ENCODE results near the gene C11orf52. TPM values are rescaled to one million over a fixed set of nuclear protein-coding genes. Genes with fewer than 3 reads are reported as not detected.

The C11orf52 gene
- total and polyA plus RNA-seq, 2 of the 4 experiments (the other 2 are of a cell fraction): 0.90 to 1.1 TPM

- no peak for TF ChIP-seq MAZ (IDR thresholded peaks at IDR 0.05; ENCODE audit: borderline replicate concordance, low read depth, low read length)
These were observed 31.1 kb downstream of the C11orf52 start (continued) for GRCh38 chr11:111949519-111950426.

- Histone ChIP-seq H2AFZ (replicated peaks; ENCODE audit: low read length, poor library complexity) (no peak overlapping the region), H3K9me1 (ENCODE audit: insufficient read depth, low read length) (0 out of 2 replicates have a peak, but pooled peaks cover 2% of the 10 kb centered on the region), H2BK5ac (ENCODE audit: low read depth, low read length, poor library complexity, severe bottlenecking) (no peak overlapping the region), H3K18ac (ENCODE audit: low read depth, low read length) (no peak overlapping the region), H2BK20ac (ENCODE audit: low read depth, low read length) (no peak overlapping the region), H3K27ac (ENCODE audit: insufficient read depth, low read length) (no peak overlapping the region), H3K14ac (replicated peaks; ENCODE audit: low read depth, low read length) (no peak overlapping the region), H3K23ac (ENCODE audit: low read depth, low read length) (no peak overlapping the region), H2BK120ac (ENCODE audit: low read depth, low read length) (no peak overlapping the region), H3K27me3 (ENCODE audit: control insufficient read depth, insufficient read depth, low read length) (no peaks in the 10 kb centered on the region), H4K5ac (ENCODE audit: low read depth, low read length) (no peak overlapping the region), H2BK15ac (ENCODE audit: low read depth, low read length) (no peak overlapping the region), H4K91ac (ENCODE audit: insufficient read depth, low read depth, low read length) (no peak overlapping the region), H3K4me3 (ENCODE audit: insufficient read depth, low read depth, low read length) (no peak overlapping the region), H3K36me3 (ENCODE audit: control insufficient read depth, insufficient read depth, low read length) (no peaks in the 10 kb centered on the region), H3K56ac (ENCODE audit: extremely low read depth, insufficient read depth, low read length) (no peak overlapping the region), H3K9ac (ENCODE audit: low read depth, low read length) (no peak overlapping the region), H3K4ac (ENCODE audit: low read depth, low read length) (no peak overlapping the region), H3K4me1 (ENCODE audit: control insufficient read depth, insufficient read depth, low read length) (no peaks in the 10 kb centered on the region), H4K8ac (ENCODE audit: low read depth in 2 of 2, low read length in 2 of 2) (no peak overlapping the region), H3K9me3 (ENCODE audit: control insufficient read depth, insufficient read depth, low read length) (no peaks in the 10 kb centered on the region), H3K4me2 (ENCODE audit: low read depth, low read length) (no peak overlapping the region), H3K79me1 (ENCODE audit: low read depth in 1 of 2, low read length in 2 of 2) (peaks cover 0 to 2% of the 10 kb centered on the region in 2 experiments; a peak in 2 of 4 replicates), H2AK5ac (ENCODE audit: low read depth, low read length) (no peak overlapping the region), H4K20me1 (ENCODE audit: insufficient read depth, low read length) (no peaks in the 10 kb centered on the region), H2AK9ac (replicated peaks; ENCODE audit: low read depth, low read length, poor library complexity) (no peak overlapping the region)
- intact Hi-C loops (cut with micrococcal nuclease) (no loop called here), in situ Hi-C loops (cut with MboI; ENCODE audit: low sequenced_read_pairs) (no loop called here), dilution Hi-C loops (cut with HindIII; ENCODE audit: low sequenced_read_pairs, unreplicated experiment) (no loop called here)
- ChIA-PET CTCF (no interaction called here), POLR2A (ENCODE audit: unreplicated experiment) (no interaction called here)
- no peak for TF ChIP-seq MXI1 (IDR thresholded peaks at IDR 0.05; ENCODE audit: borderline replicate concordance, low read depth, low read length)
- no peak for TF ChIP-seq MAZ (IDR thresholded peaks at IDR 0.05; ENCODE audit: borderline replicate concordance, low read depth, low read length)
- ATAC-seq (ENCODE audit: low read depth) (no peak), DNase-seq (no peak)
- BruUV-seq (replicated peaks): no TSS peak
- 100% methylated on average over 1 of the region's 3 CpGs; no CpG with 5 or more reads in 1 of the 2 experiments for WGBS, 2 experiments (ENCODE audit: extremely low coverage in 2 of 2, insufficient read length in 1 of 2)
These were observed 32.9 kb downstream of the C11orf52 start for GRCh38 chr11:111951565-111951964.
